Measurements from ENCODE around the gene RPS6KA3. TPM values are rescaled to one million over a fixed set of nuclear protein-coding genes. Genes with fewer than 3 reads are reported as not detected.
"Not testable (repeated sequence)": the region's sequence is repeated elsewhere in the genome, so short reads cannot be mapped to it uniquely, and the experiment has no call there.

RPS6KA3 gene
- total RNA-seq, 3 donors from 2014 or later (not counting 1 experiment from before 2014, with no cell fraction given): 62.1 to 82.9 (median 79.4) TPM

GRCh38 chrX:20171887-20172286 lies 94.8 kb downstream of the RPS6KA3 start:
- 80% methylated on average over 2 of the region's 3 CpGs for WGBS (ENCODE audit: insufficient coverage)

GRCh38 chrX:20162516-20162915 lies 104.2 kb downstream of the RPS6KA3 start:
- H3K4me3 ChIP-seq (ENCODE audit: low read length); H3K27me3 Mint-ChIP-seq (ENCODE audit: low read depth in 2 of 2); H3K4me1 ChIP-seq (ENCODE audit: control insufficient read depth, insufficient read depth, low read length); H3K36me3 Mint-ChIP-seq; H3K9me3 ChIP-seq (ENCODE audit: control insufficient read depth, insufficient read depth, low read length); ATAC-seq; H3K27ac Mint-ChIP-seq; H3K27ac ChIP-seq (ENCODE audit: low read length); intact Hi-C loops (cut with micrococcal nuclease); H3K9me3 Mint-ChIP-seq; H3K4me3 Mint-ChIP-seq; DNase-seq; H3K27me3 ChIP-seq (ENCODE audit: control insufficient read depth, insufficient read depth, low read length): not testable (repeated sequence)
- H3K4me1 Mint-ChIP-seq: peaks cover 0 to 14% of the 10 kb centered on the region in 2 donors
- H3K36me3 ChIP-seq (ENCODE audit: control insufficient read depth, insufficient read depth, low read length): peaks cover 44% of the 10 kb centered on the region

More at GRCh38 chrX:20171887-20172286, 94.8 kb downstream of the RPS6KA3 start:
- intact Hi-C loops (cut with micrococcal nuclease): no loop called here
- Mint-ChIP-seq H3K27ac (no peak overlapping the region), H3K36me3 (no peaks in the 10 kb centered on the region), H3K27me3 (ENCODE audit: low read depth in 2 of 2) (peaks cover 0 to 5% of the 10 kb centered on the region in 2 donors), H3K4me3 (no peak overlapping the region), H3K4me1 (peaks cover 0 to 5% of the 10 kb centered on the region in 2 donors), H3K9me3 (no peaks in the 10 kb centered on the region)
- TF ChIP-seq CTCF (IDR thresholded peaks at IDR 0.05): no peak
- no peaks in the 10 kb centered on the region for H3K9me3 ChIP-seq (ENCODE audit: control insufficient read depth, insufficient read depth, low read length)
- no peak overlapping the region for H3K27ac ChIP-seq (ENCODE audit: low read length)
- no peak for DNase-seq
- H3K27me3 ChIP-seq (ENCODE audit: control insufficient read depth, insufficient read depth, low read length): no peaks in the 10 kb centered on the region
- peaks cover 56% of the 10 kb centered on the region for H3K36me3 ChIP-seq (ENCODE audit: control insufficient read depth, insufficient read depth, low read length)
- no peak for ATAC-seq
- H3K4me3 ChIP-seq (ENCODE audit: low read length): no peak overlapping the region
- H3K4me1 ChIP-seq (ENCODE audit: control insufficient read depth, insufficient read depth, low read length): no peaks in the 10 kb centered on the region

GRCh38 chrX:20159797-20160385 lies 106.8 kb downstream of the RPS6KA3 start:
- no peak for TF ChIP-seq CTCF (IDR thresholded peaks at IDR 0.05)
- H3K36me3 ChIP-seq (ENCODE audit: control insufficient read depth, insufficient read depth, low read length): peaks cover 46% of the 10 kb centered on the region
- ATAC-seq (no peak), DNase-seq (no peak)
- intact Hi-C loops (cut with micrococcal nuclease): no loop called here
- no peaks in the 10 kb centered on the region for H3K27me3 ChIP-seq (ENCODE audit: control insufficient read depth, insufficient read depth, low read length)
- H3K9me3 ChIP-seq (ENCODE audit: control insufficient read depth, insufficient read depth, low read length): no peaks in the 10 kb centered on the region
- H3K27me3 Mint-ChIP-seq (ENCODE audit: low read depth in 2 of 2): peaks cover 0 to 6% of the 10 kb centered on the region in 2 donors
- H3K4me3 Mint-ChIP-seq: no peak overlapping the region
- H3K27ac Mint-ChIP-seq: no peak overlapping the region
- H3K9me3 Mint-ChIP-seq: no peaks in the 10 kb centered on the region
- H3K4me1 ChIP-seq (ENCODE audit: control insufficient read depth, insufficient read depth, low read length): no peaks in the 10 kb centered on the region
- no peak overlapping the region for H3K4me3 ChIP-seq (ENCODE audit: low read length)
- no peaks in the 10 kb centered on the region for H3K36me3 Mint-ChIP-seq
- H3K27ac ChIP-seq (ENCODE audit: low read length): no peak overlapping the region
- 96% methylated on average over 4 of the region's 4 CpGs for WGBS (ENCODE audit: insufficient coverage)
- H3K4me1 Mint-ChIP-seq: peaks cover 0 to 16% of the 10 kb centered on the region in 2 donors

- Histone ChIP-seq H3K36me3 (ENCODE audit: control insufficient read depth, insufficient read depth, low read length) (peaks cover 37% of the 10 kb centered on the region), H3K9me3 (ENCODE audit: control insufficient read depth, insufficient read depth, low read length) (no peaks in the 10 kb centered on the region), H3K27ac (ENCODE audit: low read length) (no peak overlapping the region), H3K27me3 (ENCODE audit: control insufficient read depth, insufficient read depth, low read length) (no peaks in the 10 kb centered on the region), H3K4me1 (ENCODE audit: control insufficient read depth, insufficient read depth, low read length) (no peaks in the 10 kb centered on the region), H3K4me3 (ENCODE audit: low read length) (no peak overlapping the region)
- Mint-ChIP-seq H3K27ac (no peak overlapping the region), H3K27me3 (ENCODE audit: low read depth in 2 of 2) (peaks cover 0 to 8% of the 10 kb centered on the region in 2 donors), H3K9me3 (no peaks in the 10 kb centered on the region), H3K4me3 (no peak overlapping the region), H3K36me3 (no peaks in the 10 kb centered on the region), H3K4me1 (peaks cover 0 to 5% of the 10 kb centered on the region in 2 donors)
- 100% methylated on average over 3 of the region's 3 CpGs for WGBS (ENCODE audit: insufficient coverage)
- ATAC-seq (no peak), DNase-seq (no peak)
- intact Hi-C loops (cut with micrococcal nuclease): no loop called here
- no peak for TF ChIP-seq CTCF (IDR thresholded peaks at IDR 0.05)
Measured at GRCh38 chrX:20151689-20152088, 115.0 kb downstream of the RPS6KA3 start.

Data from natural killer cell (primary cell).